ENCODE measurements around the gene ASB2.

Gene ASB2

DNA sequence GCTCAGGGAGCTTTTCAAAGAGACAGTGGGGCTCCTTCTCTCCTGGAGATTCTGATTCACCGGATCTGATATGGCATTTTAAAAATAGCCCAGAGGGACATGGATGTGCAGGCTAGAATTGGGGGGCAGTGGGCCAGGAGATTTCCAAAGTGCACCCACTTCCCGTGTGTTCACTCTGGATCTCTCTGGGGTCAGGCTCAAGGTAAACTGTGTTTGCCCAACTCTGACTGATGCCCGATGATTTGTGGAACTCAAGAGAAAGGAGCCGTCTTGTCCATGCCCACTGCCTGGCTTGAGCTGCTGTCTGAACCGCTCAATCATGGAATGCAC is 31.3 kb downstream of the ASB2 start:
- no peak for DNase-seq

DNA sequence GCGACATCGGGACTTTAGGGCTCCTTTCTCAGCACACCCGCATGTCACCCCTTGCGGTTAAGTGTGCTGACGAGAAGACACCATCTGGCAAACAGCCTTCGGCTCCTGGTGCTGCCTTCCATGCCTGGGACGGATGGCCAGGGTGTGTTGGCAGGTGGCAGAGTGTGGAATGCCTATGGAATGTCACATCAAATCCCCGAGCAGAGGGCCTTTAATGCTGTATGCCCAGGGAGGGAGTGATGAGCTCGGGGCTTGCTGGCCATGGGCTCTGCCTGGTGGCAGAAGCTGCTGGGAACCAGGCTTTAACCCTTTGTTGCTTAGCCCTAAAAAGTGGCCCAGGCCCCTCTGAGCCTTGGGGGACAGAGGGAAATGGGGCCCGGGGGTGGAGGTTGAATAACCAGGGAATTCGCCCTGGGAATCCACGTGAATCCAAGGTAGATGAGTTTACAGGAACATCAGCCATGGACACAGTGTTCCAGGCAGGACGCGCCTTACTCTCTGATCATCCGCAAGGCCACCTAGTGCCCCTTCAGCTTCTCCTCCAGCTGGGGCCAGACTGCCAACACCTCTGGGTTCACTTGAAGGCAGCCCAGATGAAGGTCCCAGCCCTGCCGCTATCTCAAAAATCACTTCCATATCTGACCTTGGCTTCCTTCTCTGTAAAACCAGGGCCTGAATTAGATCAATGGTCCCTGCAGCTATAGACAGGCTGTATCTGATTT is 31.9 kb downstream of the ASB2 start:
- DNase-seq = peak; percentile 59

DNA sequence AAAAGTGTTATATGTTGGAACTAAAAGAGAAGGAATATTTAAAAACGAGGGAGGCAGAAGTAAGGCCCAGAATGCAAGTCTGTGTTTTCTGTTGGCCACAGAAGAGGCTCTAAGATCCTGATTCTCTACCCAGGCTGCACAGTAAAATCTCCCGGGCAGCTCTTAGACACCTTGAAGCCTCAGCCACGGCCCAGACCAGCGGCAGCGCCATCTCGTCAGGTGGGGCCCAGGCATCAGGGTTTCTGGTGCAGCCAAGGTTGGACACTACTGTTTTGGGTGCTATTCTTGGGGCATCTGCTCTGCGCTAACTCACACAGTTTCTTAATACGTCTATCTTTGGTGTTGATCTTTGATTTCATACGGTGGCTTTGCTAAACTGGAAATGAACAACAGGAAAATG is 32.4 kb downstream of the ASB2 start:
- no peak for DNase-seq

DNA sequence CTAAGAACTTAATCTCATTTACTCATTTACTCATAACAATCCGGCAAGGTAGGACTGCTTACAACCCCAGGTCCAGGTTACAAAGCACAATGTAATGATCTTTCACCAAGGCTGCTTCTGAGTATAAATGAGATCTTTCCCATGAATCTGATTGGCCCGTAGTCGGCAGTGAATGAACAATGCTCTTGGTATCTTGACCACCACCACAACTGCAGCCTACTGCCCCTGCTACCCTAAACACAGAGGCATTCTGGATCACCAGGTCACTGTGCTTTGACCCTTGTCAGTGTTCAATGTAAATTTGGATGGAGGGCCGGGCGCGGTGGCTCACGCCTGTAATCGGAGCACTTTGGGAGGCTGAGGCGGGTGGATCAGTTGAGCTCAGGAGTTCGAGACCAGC is 33.3 kb downstream of the ASB2 start:
- no peak for DNase-seq

DNA sequence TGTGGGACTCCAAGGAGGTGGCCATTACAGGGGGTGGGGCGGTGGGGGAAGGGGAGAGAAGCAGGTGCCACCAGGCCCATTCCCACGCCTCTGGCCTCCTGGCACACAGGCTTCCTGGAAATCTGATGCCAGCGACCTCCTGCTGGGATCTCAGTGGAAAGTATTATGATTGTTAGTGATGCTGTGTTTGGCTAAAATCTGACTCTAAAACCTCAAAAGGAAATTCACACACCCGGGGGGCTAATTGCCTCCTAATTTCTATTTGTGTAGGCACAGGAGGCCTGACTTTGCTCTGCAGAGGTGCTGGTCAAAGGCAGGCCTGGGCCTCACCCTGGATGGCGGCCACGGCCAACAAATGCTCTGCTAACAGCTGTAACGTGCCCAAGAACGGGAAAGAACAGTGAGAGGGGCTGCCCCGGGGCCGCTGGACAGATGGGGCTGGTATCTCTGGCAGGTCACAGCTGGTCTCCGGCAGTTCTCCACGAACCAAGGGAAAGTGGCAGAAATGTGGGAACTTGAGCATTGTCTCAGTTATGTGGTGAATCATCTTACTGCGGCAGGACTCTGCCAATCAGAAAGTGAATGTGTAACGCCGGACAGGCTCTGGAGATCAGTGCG is 35.0 kb downstream of the ASB2 start:
- DNase-seq = peak; percentile 80

DNA sequence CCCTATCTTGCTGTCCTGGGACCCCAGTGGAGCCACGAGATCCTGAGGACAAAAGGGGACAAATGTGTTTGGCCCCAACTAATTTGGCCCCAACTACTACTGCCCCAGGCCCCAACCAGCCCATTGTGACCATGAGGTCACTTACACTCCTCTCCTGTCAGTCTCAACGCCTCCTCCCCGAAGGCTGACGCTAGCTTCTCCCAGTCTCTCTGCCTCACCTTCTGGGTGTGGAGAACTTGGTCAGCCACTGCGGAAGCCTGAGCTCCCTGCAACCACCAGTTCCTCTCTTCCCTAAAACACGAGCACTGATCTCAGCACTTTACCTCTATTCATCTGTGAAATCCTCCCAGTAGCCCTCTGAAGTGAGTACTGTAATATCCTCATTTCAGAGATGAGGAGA is 35.9 kb downstream of the ASB2 start:
- no peak for DNase-seq

DNA sequence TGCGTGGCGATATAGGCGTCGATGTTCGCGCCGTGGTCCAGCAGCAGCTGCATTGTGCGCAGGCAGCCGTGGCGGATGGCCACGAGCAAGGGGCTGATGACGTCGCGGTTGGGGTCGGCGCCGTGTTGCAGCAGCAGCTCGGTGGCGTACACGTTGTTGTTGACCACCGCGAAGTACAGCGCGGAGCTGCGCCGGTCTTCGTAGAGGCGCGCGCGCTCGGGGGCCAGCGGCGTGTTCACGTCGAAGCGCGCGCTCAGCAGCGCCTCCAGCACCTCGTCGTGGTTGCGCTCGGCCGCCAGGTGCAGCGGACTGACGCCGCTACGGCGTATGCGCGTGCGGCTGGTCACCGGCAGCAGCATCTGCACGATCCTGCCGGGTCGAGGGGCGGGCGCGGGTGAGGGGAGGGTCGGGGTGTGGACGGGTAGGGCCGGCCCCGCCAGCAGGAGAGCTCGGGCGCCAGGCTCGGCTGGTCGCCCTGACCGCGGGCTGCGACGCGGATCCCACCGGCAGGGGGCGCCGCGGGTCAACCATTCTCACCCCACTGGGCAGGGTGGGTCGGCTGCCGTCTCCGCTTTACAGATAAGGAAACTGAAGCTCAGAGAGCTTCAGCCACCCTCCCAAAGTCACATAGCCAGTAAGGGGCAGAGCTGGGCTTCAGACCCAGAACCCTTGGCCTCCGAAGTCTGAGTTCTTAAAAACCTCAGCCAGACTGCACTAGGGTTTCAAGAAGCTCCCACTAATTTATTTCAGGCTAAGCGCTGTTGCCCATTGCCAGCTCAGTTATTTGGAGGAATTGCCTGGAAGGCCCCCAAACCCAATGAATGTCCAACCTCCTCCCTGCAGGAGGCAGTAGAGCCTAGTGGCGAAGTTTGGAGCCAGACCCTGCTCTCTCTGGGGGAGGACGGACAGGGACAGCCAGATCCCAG is 36.8 kb downstream of the ASB2 start:
- DNase-seq = peak; percentile 72

DNA sequence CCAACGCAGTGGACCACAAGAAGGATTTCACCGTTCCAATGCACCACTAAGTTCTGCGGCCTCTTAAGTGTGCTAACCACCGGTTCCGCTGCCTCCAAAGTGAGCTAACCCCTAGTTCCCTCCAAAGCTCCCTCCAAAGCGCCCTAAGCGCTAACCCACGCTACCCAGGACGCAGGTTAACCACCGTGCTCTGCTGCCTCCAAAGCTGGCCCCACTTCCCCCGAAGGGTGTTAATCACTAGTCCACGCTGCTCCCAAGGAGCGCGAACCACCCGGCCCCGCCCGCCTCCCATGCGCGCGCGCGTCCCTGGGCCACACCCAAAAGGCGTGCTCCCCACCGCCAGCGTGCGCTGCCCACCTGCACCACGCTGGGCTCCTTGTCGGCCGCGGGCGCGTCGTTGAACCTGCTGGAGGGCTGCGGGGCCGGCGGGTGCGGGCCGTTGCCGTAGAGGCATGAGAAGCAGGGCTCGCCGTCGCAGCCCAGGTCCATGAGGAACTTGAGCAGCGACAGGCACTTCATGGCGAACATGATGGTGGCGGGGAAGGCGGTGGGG is 37.5 kb downstream of the ASB2 start:
- no peak for DNase-seq

DNA sequence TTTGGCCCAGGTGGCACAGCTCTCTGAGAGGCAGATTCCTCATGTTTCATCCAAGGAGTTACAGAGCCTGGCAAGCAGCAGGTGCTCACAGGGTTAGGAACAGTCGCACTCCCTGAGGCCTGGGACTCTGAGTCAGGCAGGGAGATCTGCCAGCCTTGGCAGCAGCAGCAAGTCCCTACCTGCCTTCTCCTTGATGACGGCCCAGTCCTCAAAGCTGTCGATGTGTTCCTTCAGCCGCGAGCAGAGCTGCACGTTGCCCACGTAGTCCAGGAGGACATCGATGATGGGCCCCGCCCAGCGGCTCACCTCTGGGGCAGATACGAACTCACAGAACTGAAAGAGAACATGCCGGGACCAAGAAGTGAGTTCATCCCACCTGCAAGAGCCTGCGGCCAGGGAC is 38.9 kb downstream of the ASB2 start:
- DNase-seq = no peak

DNA sequence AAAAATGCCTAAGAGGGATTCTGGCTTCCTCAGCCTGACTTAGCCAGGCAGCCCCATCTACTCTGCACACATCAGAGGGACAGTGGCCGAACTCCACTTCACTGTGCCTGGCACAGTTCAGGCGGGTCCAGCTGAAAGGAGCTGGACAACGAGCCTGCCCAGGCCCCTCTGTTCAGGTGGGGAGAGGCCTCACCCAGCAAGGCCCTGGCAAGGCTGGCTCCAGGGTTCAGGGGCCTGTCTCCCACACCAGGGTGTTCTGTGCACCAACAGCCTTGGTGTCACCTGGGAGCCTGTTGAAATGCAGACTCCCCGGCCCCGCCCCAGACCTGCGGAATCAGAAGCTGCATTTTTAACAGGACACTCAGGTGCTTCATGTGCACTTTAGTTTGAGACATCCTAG is 39.4 kb downstream of the ASB2 start:
- no peak for DNase-seq

DNA sequence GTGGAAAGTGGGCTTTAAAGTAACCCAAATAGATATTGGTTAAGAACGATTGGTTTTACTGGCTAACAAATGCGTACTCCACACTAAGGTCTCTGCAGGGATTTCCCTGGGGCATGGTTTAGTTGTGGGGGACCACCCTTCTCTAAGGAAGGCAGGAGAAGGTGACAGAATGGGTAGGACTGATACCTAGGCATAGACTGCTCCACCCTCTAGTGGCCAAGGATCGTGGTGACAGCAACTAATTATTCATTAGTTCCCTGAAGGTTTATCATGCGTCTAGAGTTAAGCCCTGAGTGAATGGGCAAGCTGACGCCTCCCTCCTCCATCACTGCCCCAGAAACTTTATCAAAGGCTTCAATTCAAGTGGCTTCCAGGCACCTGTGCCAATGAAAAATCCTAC is 40.1 kb downstream of the ASB2 start:
- peak; percentile 66 for DNase-seq

DNA sequence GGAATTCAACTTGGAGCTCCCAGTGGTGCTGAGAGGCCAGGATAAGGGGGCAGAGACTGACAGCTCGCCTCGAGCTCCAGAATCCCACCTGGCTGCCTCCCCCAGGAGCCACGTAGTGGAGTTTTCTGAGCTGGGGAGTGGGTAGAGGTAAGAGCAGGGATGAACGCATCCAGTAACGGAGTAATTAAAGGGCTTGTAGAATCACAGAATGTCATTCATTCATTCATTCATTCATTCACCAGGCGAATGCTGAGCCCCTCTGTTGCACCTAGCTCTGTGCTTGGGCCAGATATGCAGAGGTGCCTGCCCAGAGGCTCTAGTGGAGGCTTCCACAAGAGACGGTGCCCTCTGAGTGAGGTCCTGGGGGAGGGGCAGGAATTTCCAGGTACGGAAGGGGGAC is 41.2 kb downstream of the ASB2 start:
- DNase-seq = no peak

DNA sequence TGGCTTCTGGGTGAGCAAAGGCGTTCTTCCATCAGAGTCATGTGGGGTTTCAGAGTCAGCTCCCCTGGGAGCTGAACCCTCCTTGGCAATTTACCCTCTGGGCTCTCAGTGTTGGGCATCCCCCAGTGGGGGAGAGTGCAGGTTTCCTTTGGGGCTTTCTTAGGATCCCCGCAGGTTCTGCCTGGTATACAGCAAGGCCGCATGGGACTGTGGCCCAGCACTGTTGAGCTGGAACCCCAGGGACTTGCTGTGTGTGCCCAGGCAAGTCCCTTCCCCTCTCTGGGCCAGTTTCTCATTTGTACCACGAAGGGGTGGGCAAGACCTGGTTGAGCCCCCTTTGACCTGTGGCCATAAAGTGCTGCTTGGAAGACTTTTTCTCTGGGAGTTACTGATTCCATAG is 43.7 kb downstream of the ASB2 start:
- DNase-seq = no peak

DNA sequence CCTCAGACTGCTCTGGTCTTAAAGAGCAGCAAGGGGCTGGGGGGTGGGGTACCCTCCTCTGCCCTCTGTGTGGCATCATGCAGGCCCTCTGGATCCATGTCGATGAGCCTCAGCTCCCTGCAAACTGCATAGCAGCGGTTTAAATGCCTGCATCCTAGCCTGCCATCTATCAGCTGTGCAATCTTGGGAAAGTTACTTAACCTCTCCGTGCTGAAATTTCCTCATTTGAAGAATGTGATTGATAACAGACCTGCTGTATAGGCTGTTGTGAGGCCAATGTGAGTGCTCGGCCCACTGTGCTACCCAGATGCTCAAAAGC is 45.4 kb downstream of the ASB2 start:
- DNase-seq = no peak

DNA sequence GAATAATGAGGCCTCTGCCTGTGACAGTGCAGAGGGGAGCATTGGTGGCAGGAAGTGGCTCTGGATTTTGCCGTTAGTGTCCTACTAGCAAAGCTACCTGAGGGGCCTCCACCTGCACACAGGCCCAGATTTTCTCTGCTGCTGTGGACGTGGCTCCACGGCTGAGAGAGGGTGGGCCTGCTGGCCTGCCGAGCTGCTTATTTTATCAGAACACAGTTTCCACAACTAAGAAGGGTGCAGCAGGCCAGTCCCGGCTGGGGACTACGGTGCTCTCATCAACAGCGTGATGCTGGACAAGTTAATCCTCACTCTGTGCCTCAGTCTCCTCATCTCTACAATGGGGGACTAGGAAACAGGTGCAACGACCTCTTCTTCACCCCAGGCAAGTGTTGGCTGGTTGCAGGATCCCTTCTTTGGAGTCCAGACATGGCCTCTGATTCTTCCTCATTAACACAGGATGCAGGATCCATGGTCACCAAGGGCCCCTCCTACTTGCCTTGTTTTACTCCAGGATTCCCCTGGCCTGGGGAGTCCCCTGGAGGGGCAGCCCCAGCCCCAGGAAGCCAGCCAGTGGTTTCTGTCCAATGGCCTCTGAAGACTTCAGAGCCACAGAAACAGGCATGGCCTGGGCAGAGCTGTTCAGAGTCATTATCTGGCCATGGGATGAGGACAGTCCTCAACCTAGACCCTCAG is 45.9 kb downstream of the ASB2 start:
- no peak for DNase-seq

DNA sequence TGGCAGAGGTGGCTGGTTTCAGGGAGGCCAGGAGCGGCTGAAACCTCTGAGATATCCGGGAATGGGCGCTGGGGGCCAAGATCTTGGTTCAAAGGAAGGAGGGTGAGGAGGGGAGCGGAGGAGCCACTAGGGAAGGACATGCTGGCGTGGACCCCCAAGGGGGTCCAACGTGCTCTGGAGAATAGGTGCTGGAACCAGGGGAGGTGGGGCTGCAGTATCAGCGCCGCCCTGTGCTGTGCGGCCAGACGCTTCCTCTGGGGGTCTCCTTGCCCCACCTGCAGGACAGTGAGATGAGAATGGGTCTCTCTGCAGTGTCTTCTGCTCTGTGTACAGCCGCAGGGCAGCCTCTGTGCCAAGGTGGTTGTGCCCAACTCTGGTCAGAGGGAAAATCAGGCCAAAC is 46.7 kb downstream of the ASB2 start:
- no peak for DNase-seq

DNA sequence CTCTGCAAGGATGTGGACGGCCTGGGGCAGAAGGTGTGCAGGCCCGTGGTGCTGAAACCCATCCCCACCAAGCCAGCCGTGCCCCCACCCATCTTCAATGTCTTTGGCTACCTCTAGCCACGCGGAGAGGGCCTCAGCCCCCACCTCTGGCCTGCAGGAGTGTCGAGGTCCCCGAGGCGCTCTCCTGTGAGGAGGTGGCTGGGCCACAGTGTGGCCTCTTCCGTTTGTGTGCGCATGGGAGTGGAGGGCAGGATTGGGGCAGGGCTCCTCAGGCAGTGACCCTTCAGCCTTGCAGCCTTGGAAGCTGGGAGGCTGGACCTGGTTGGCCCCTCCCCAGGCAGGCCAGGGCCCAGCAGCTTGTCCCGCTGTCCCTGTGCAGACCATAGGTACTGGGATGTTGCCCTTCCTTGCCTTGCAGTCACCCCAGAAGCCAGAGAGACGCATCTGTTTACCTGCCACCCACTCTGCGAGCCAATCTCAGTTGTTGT is 47.3 kb downstream of the ASB2 start:
- DNase-seq = no peak

DNA sequence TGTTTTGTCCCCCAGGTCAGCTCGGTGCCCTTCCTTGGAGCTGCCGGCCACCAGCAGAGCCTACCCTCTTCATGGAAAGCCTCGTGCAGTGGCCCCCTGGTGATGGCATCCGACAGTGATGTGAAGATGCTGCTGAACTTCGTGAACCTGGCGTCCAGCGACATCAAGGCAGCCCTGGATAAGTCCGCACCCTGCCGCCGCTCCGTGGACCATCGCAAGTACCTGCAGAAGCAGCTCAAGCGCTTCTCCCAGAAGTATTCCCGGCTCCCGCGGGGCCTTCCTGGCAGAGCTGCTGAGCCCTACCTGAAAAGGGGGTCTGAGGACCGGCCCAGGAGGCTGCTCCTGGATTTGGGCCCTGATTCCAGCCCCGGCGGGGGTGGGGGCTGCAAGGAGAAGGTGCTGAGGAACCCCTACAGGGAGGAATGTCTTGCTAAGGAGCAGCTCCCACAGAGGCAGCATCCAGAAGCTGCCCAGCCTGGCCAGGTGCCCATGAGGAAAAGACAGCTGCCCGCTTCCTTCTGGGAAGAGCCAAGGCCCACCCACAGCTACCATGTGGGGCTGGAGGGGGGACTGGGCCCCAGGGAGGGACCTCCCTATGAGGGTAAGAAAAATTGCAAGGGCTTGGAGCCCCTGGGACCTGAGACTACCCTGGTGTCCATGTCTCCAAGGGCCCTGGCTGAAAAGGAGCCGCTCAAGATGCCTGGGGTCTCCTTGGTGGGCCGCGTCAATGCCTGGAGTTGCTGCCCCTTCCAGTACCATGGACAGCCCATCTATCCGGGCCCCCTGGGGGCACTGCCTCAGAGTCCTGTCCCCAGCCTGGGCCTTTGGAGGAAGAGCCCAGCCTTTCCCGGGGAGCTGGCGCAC is 48.0 kb downstream of the ASB2 start:
- DNase-seq = no peak

DNA sequence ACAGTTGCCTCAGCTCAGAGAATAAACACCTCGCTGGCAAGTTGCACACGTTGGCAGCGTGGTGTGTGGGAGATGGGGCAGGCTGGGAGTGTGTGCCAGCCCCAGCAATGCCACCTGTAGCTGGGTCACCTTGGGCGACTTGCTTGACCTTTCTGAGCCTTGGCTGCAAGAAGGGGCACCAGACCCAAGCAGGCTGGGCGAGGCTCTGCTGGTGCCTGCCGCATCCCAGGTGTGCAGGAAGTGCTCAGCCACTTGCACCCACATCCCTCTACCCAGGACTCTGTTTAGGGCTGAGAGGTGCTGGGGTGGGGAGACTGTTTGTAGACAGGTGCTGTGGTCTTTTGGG is 48.6 kb downstream of the ASB2 start:
- DNase-seq = no peak

DNA sequence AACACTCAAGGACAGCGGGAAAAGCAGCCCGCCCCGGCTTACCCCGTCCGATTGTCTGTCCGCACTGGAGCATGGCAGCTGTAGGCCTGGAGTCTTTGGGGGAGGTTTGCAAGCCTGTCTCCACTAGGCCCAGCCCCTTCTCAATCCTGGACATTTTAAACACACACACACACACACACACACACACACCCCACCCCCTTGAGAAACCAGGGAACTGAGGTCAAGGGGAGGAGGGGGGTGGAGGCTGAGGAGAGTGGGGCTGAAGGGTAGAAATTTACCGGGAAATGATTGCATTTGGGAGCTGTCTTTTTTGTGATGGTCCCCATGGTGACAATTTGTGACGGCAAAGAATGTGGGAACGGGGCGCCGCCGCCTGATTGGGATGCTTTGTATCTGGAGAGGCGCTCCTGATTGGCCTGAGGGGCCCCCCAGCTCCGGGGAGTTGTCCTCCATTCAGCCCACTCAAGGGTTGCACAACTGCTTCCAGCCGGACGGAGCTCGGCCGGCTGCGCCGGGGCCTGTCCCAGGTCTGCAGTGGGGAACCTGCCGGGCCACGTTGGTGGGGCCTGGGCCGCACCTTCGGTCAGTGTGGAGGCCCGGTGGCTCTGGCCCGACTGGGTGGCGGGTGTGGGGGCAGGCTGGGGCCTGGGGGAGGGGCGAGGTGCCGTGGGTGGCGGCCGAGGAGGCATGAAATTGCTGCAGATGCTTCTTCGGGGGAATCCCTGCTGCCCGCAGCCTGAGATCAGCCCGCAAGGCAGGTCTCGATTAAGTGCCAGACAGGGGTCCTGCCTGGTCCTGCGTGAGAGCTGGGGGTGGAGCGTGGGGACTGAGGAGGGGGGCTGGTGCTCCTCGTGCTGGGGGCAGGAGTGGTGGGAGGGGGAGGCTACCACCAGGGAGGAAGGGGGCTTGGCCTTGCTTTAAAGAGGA is 49.2 kb downstream of the ASB2 start, which contains the start of gene FAM181A:
Gene FAM181A (plus strand): TSS at position 472 of the 927 bp plus-strand sequence. CDS start 942 bp downstream, outside the sequence.
- no peak for DNase-seq

All from NCI-H1694 (cell line).